ENCODE data around the gene ACAP3. TPM values are rescaled to one million over a fixed set of nuclear protein-coding genes. Genes with fewer than 3 reads are reported as not detected.

ACAP3 gene
- total and polyA plus RNA-seq, 2 donors (not counting 3 experiments of a cell fraction or from before 2014, with no cell fraction given), result 27.8 to 39.0 TPM

- H4K20me1 ChIP-seq (replicated peaks; ENCODE audit: control insufficient read depth, extremely low read depth, insufficient read depth, low read length), result no peaks in the 10 kb centered on the region
- no peaks in the 10 kb centered on the region for H3K9me3 ChIP-seq (replicated peaks; ENCODE audit: control insufficient read depth, insufficient read depth, low read length)
- POLR2A ChIA-PET, result no interaction called here
- DNase-seq (ENCODE audit: low read depth, low spot score) (no peak), FAIRE-seq (no peak)
- no peak overlapping the region for H3K9ac ChIP-seq (replicated peaks; ENCODE audit: extremely low read depth, insufficient read depth, low read length)
- no peaks in the 10 kb centered on the region for H3K36me3 ChIP-seq (ENCODE audit: control insufficient read depth in 2 of 2, extremely low read depth in 1 of 2, insufficient read depth in 2 of 2, low read length in 2 of 2)
- H3K4me2 ChIP-seq (ENCODE audit: insufficient read depth, low read length), result no peak overlapping the region
- dilution Hi-C loops (cut with MboI; ENCODE audit: extremely low pct_ligation_motif_present, low sequenced_read_pairs) (no loop called here), intact Hi-C loops (cut with micrococcal nuclease) (no loop called here)
- no peak overlapping the region for H3K4me3 ChIP-seq (replicated peaks in 1 of 3; ENCODE audit: insufficient read depth in 1 of 3, low read depth in 1 of 3, low read length in 3 of 3)
- H3K9me1 ChIP-seq (replicated peaks; ENCODE audit: control insufficient read depth, extremely low read depth, insufficient read depth, low read length), result no peaks in the 10 kb centered on the region
- no peaks in the 10 kb centered on the region for H3K79me2 ChIP-seq (ENCODE audit: control insufficient read depth, insufficient read depth, low read length)
- no peaks in the 10 kb centered on the region for H3K27me3 ChIP-seq (ENCODE audit: control insufficient read depth in 2 of 2, insufficient read depth in 2 of 2, low read length in 2 of 2)
- no peak for TF ChIP-seq POLR2A (IDR thresholded peaks at IDR 0.05; ENCODE audit: low read depth, low read length)
- no peak for TF ChIP-seq JUN (IDR thresholded peaks at IDR 0.05; ENCODE audit: borderline replicate concordance, insufficient read depth, insufficient read length, low read depth)
- TF ChIP-seq FOS (IDR thresholded peaks at IDR 0.05; ENCODE audit: borderline replicate concordance, insufficient read depth, low read length), result no peak
- no peak for TF ChIP-seq EZH2 (IDR thresholded peaks at IDR 0.05; ENCODE audit: borderline replicate concordance, low read depth, low read length, severe bottlenecking)
- TF ChIP-seq, protein P1, sequence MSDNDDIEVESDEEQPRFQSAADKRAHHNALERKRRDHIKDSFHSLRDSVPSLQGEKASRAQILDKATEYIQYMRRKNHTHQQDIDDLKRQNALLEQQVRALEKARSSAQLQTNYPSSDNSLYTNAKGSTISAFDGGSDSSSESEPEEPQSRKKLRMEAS (IDR thresholded peaks at IDR 0.05; ENCODE audit: insufficient read depth, insufficient read length), result no peak
- no peak for TF ChIP-seq POLR2AphosphoS5 (IDR thresholded peaks at IDR 0.05; ENCODE audit: insufficient read depth, low read depth, low read length)
- TF ChIP-seq MYC (IDR thresholded peaks at IDR 0.05; ENCODE audit: low read depth, low read length), result no peak
- TF ChIP-seq GATA2 (IDR thresholded peaks at IDR 0.05; ENCODE audit: insufficient read depth, insufficient read length, low read depth, low read length), result no peak
- TF ChIP-seq, protein P2, sequence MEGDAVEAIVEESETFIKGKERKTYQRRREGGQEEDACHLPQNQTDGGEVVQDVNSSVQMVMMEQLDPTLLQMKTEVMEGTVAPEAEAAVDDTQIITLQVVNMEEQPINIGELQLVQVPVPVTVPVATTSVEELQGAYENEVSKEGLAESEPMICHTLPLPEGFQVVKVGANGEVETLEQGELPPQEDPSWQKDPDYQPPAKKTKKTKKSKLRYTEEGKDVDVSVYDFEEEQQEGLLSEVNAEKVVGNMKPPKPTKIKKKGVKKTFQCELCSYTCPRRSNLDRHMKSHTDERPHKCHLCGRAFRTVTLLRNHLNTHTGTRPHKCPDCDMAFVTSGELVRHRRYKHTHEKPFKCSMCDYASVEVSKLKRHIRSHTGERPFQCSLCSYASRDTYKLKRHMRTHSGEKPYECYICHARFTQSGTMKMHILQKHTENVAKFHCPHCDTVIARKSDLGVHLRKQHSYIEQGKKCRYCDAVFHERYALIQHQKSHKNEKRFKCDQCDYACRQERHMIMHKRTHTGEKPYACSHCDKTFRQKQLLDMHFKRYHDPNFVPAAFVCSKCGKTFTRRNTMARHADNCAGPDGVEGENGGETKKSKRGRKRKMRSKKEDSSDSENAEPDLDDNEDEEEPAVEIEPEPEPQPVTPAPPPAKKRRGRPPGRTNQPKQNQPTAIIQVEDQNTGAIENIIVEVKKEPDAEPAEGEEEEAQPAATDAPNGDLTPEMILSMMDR (IDR thresholded peaks at IDR 0.05; ENCODE audit: extremely low read depth in 1 of 2, insufficient read depth in 1 of 2, low read depth in 1 of 2, low read length in 2 of 2), result no peak
- H2AFZ ChIP-seq (ENCODE audit: low read depth, low read length), result no peak overlapping the region
- H3K27ac ChIP-seq (ENCODE audit: insufficient read depth, low read depth, low read length), result no peak overlapping the region
- H3K4me1 ChIP-seq (ENCODE audit: control insufficient read depth, extremely low read depth, insufficient read depth, low read length), result peaks cover 2% of the 10 kb centered on the region
- CTCF ChIA-PET, result interaction anchor here (2.8 kb wide), 1 partner anchor 162 kb away, joined by 7 read pairs; no protein-coding TSS in a partner anchor
- no TSS peak for BruUV-seq (replicated peaks)
Observed at GRCh38 chr1:1283821-1284220, 23.9 kb downstream of the ACAP3 start.

All from endothelial cell of umbilical vein (primary cell).